ENCODE measurements around the gene NRGN. TPM values are rescaled to one million over a fixed set of nuclear protein-coding genes. Genes with fewer than 3 reads are reported as not detected.

The NRGN gene
- total RNA-seq, 2 donors from 2014 or later: 4.7 to 8.9 TPM

DNA sequence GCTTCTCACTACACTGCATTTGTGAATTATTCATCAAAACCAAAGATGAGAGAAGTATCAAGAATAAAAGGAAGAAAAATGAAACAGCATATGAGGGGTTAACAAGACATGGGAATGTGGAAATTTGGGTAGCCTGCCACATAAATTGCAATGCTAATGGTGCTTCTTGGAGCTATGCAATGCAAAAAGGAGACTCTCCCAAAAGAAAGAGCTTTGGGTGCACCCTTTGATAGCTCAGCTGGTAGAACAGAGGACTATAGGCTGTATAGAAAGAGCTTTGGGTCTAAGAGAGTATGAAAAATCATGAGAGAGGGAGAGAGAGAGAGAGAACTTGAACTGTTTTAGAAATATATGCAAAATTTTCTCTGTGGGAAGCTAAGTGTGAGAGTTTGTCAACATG is 39.7 kb upstream of the NRGN start:
- TF ChIP-seq CTCF (conservative IDR thresholded peaks at IDR 0.05): no peak
- no peak overlapping the region for H3K9ac ChIP-seq (ENCODE audit: extremely low read depth, low read length, poor library complexity, severe bottlenecking)
- DNase-seq: no peak
- Mint-ChIP-seq H3K27ac (no peak overlapping the region), H3K4me1 (no peaks in the 10 kb centered on the region), H3K9me3 (no peaks in the 10 kb centered on the region), H3K27me3 (ENCODE audit: insufficient read depth) (peaks cover 7% of the 10 kb centered on the region), H3K36me3 (ENCODE audit: low read depth) (no peaks in the 10 kb centered on the region), H3K4me3 (no peak overlapping the region)
- H3K9me3 ChIP-seq (ENCODE audit: control insufficient read depth, low read length): peaks cover 7% of the 10 kb centered on the region
- H3K27ac ChIP-seq (ENCODE audit: low read depth, low read length): no peak overlapping the region
- H3K27me3 ChIP-seq (ENCODE audit: control insufficient read depth, insufficient read depth, low read length, poor library complexity, severe bottlenecking): no peaks in the 10 kb centered on the region
- H3K4me1 ChIP-seq (ENCODE audit: control insufficient read depth, insufficient read depth, low read length): no peaks in the 10 kb centered on the region
- H3K4me3 ChIP-seq (ENCODE audit: low read length): no peak overlapping the region
- H3K36me3 ChIP-seq (ENCODE audit: control insufficient read depth, insufficient read depth, low read length): no peaks in the 10 kb centered on the region

- Histone ChIP-seq H3K27me3 (ENCODE audit: control insufficient read depth, insufficient read depth, low read length, poor library complexity, severe bottlenecking) (peaks cover 5% of the 10 kb centered on the region), H3K4me1 (ENCODE audit: control insufficient read depth, insufficient read depth, low read length) (no peaks in the 10 kb centered on the region), H3K36me3 (ENCODE audit: control insufficient read depth, insufficient read depth, low read length) (no peaks in the 10 kb centered on the region), H3K9me3 (ENCODE audit: control insufficient read depth, low read length) (peaks cover 7% of the 10 kb centered on the region), H3K27ac (ENCODE audit: low read depth, low read length) (no peak overlapping the region), H3K9ac (ENCODE audit: extremely low read depth, low read length, poor library complexity, severe bottlenecking) (no peak overlapping the region), H3K4me3 (ENCODE audit: low read length) (no peak overlapping the region)
- no peak for TF ChIP-seq CTCF (conservative IDR thresholded peaks at IDR 0.05)
- 89 to 95% methylated on average over 3 to 4 of the region's 4 CpGs for WGBS, 2 experiments (ENCODE audit: insufficient coverage in 1 of 2, insufficient read length in 1 of 2)
- Mint-ChIP-seq H3K27ac (no peak overlapping the region), H3K4me1 (peaks cover 4% of the 10 kb centered on the region), H3K27me3 (ENCODE audit: insufficient read depth) (peaks cover 18% of the 10 kb centered on the region), H3K36me3 (ENCODE audit: low read depth) (no peaks in the 10 kb centered on the region), H3K9me3 (peaks cover 3% of the 10 kb centered on the region), H3K4me3 (no peak overlapping the region)
- DNase-seq: no peak
These were observed 31.9 kb upstream of the NRGN start for GRCh38 chr11:124707829-124708228.

DNA sequence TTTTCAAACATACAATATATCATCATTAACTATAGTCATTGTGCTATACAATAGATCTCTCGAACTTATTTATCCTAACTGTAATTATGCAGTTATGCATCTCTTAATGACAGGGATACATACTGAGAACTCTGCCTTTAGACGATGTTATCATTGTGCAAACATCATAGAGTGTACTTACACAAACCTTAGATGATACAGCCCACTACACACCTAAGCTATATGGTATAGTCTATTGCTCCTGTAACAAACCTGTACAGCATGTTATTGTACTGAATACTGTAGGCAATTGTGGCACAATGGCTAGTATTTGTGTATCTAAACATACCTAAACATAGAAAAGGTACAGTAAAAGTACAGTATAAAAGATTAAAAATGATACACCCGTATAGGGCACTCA is 27.4 kb upstream of the NRGN start:
- no peaks in the 10 kb centered on the region for H3K4me1 ChIP-seq (ENCODE audit: control insufficient read depth, insufficient read depth, low read length)
- peaks cover 55% of the 10 kb centered on the region for H3K27me3 Mint-ChIP-seq (ENCODE audit: insufficient read depth)
- peaks cover 3% of the 10 kb centered on the region for H3K9me3 Mint-ChIP-seq
- H3K9me3 ChIP-seq (ENCODE audit: control insufficient read depth, low read length): no peaks in the 10 kb centered on the region
- TF ChIP-seq CTCF (conservative IDR thresholded peaks at IDR 0.05): no peak
- H3K4me1 Mint-ChIP-seq: peaks cover 1% of the 10 kb centered on the region
- DNase-seq: no peak
- H3K27ac ChIP-seq (ENCODE audit: low read depth, low read length): no peak overlapping the region
- no peak overlapping the region for H3K27ac Mint-ChIP-seq
- no peak overlapping the region for H3K9ac ChIP-seq (ENCODE audit: extremely low read depth, low read length, poor library complexity, severe bottlenecking)
- H3K4me3 ChIP-seq (ENCODE audit: low read length): no peak overlapping the region
- WGBS, 2 experiments (ENCODE audit: insufficient coverage in 1 of 2, insufficient read length in 1 of 2): 92 to 93% methylated on average over 2 of the region's 3 CpGs
- no peak overlapping the region for H3K4me3 Mint-ChIP-seq
- H3K36me3 ChIP-seq (ENCODE audit: control insufficient read depth, insufficient read depth, low read length): no peaks in the 10 kb centered on the region
- H3K27me3 ChIP-seq (ENCODE audit: control insufficient read depth, insufficient read depth, low read length, poor library complexity, severe bottlenecking): peaks cover 29% of the 10 kb centered on the region
- no peaks in the 10 kb centered on the region for H3K36me3 Mint-ChIP-seq (ENCODE audit: low read depth)

Data from endodermal cell (in vitro differentiated cells).